K562 (cell line): ENCODE measurements around the gene NPTXR. TPM values are rescaled to one million over a fixed set of nuclear protein-coding genes. Genes with fewer than 3 reads are reported as not detected.

Source experiments
- AFF1 ChIP-seq, 2 experiments: fragments of 450-650 bp; IDR thresholded peaks; 2 replicates each; pipeline ENCODE4 v1.6.1; 2018; ENCODE audit warnings: mild to moderate bottlenecking in 2 of 2, low read depth in 1 of 2; ENCODE audit not compliant: partially characterized antibody in 2 of 2
- FOSL1 ChIP-seq: fragments of 200-800 bp; sonication (Bioruptor generic); conservative IDR thresholded peaks from 2 replicates; pipeline ENCODE4 v1.6.1; 2016; ENCODE audit warnings: missing genetic modification characterization, missing compliant biosample characterization
- FOXJ2 ChIP-seq: fragments of 200-800 bp; sonication (Bioruptor generic); IDR thresholded peaks from 2 replicates; pipeline ENCODE4 v1.6.1; 2016; ENCODE audit warnings: missing genetic modification characterization, missing compliant biosample characterization
- GTF2F1 ChIP-seq: IDR thresholded peaks from 2 replicates; pipeline ENCODE4 v1.6.1; 2011; ENCODE audit warnings: low read depth, low read length, improper control_type of control experiment
- HDAC2 ChIP-seq: fragments of 450-650 bp; IDR thresholded peaks from 2 replicates; pipeline ENCODE4 v1.6.1; 2016; ENCODE audit warnings: mild to moderate bottlenecking
- IFI16 ChIP-seq: fragments of 250-450 bp; sonication (Bioruptor Pico); IDR thresholded peaks from 2 replicates; pipeline ENCODE4 v2.1.2; 2022; ENCODE audit warnings: mild to moderate bottlenecking, inconsistent platforms
- MXI1 ChIP-seq: IDR thresholded peaks from 2 replicates; pipeline ENCODE4 v1.6.1; 2011; ENCODE audit warnings: low read depth, mild to moderate bottlenecking, improper control_type of control experiment, low read length
- NCOA2 ChIP-seq, 2 experiments: fragments of 450-650 bp; IDR thresholded peaks; 2 replicates each; pipeline ENCODE4 v1.6.1; 2018; ENCODE audit warnings: mild to moderate bottlenecking in 2 of 2, moderate library complexity in 1 of 2; ENCODE audit not compliant: partially characterized antibody in 2 of 2
- RAD21 ChIP-seq, 2 experiments: fragments of 250-450 bp in 1 of 2; fragments of 450-650 bp in 1 of 2; sonication (Bioruptor Pico) in 1 of 2; formaldehyde crosslinking in 1 of 2; IDR thresholded peaks in 1 of 2; conservative IDR thresholded peaks in 1 of 2; 2 replicates each; pipeline versions ENCODE4 v1.4.0 to v1.8.0; 2020 to 2022; ENCODE audit warnings: mild to moderate bottlenecking in 2 of 2, moderate library complexity in 1 of 2
- RBFOX2 ChIP-seq: fragments of 200-400 bp; formaldehyde crosslinking; IDR thresholded peaks from 2 replicates; pipeline ENCODE4 v1.6.1; 2017; ENCODE audit warnings: low read depth, mild to moderate bottlenecking, low read length, moderate library complexity
- REST ChIP-seq, 2 experiments: fragments of 450-650 bp; formaldehyde crosslinking in 1 of 2; IDR thresholded peaks; 2 replicates each; pipeline versions ENCODE4 v1.4.0 to v1.6.1; 2014 to 2020; ENCODE audit warnings: mild to moderate bottlenecking in 2 of 2, borderline replicate concordance in 1 of 2, low read depth in 1 of 2
- RNF219 ChIP-seq: fragments of 250-450 bp; sonication (Bioruptor Pico); IDR thresholded peaks from 2 replicates; pipeline ENCODE4 v1.5.0; 2022; ENCODE audit warnings: mild to moderate bottlenecking
- XRCC3 ChIP-seq: fragments of 450-650 bp; IDR thresholded peaks from 2 replicates; pipeline ENCODE4 v1.6.1; 2017; ENCODE audit warnings: mild to moderate bottlenecking, moderate library complexity
- polyA plus RNA-seq, 8 experiments: library from polyadenylated mRNA; depleted of rRNA in 4 of 8; stranded (reverse) in 5 of 8; unstranded in 3 of 8; fragments of >200 nt; fragmentation: Nextera tagmentation in 2 of 8; fragmentation: Illumina TruSeq in 1 of 8; extraction: Ambion mirVana in 2 of 8; extraction: Trizol in 1 of 8; gene quantifications; 2 replicates each; pipeline versions ENCODE4 v1.2.1 to v1.2.3, GENCODE V29; 2011 to 2014; ENCODE audit warnings: inconsistent platforms in 1 of 8, missing spikeins in 1 of 8
- total RNA-seq, 7 experiments: library from RNA; depleted of rRNA in 6 of 7; stranded (reverse); fragments of >200 nt in 6 of 7; fragmentation: Illumina TruSeq in 2 of 7; extraction: Trizol in 2 of 7; gene quantifications; 2 replicates each; pipeline versions ENCODE4 v1.2.1 to v1.2.3, GENCODE V29; 2011 to 2021; ENCODE audit warnings: low replicate concordance in 1 of 7

The NPTXR gene
- total and polyA plus RNA-seq, 9 of the 15 experiments (the other 6 are each of a cell fraction or from before 2014, with no cell fraction given): 0.01 to 3.1 (median 1.1) TPM

- TF ChIP-seq REST (IDR thresholded peaks at IDR 0.05; ENCODE audit: borderline replicate concordance) (peak; percentile 100), REST (CRISPR knock-in tag; IDR thresholded peaks at IDR 0.05; ENCODE audit: low read depth) (peak; percentile 97), RBFOX2 (no peak), FOSL1 (tag) (no peak), GTF2F1 (no peak), XRCC3 (no peak), FOXJ2 (tag) (no peak), AFF1 (IDR thresholded peaks at IDR 0.05; ENCODE audit: low read depth in 1 of 2, partially characterized antibody in 2 of 2) (peak in 1 of 2 experiments; percentile 87), IFI16 (CRISPR knock-in tag) (no peak), MXI1 (no peak), NCOA2 (IDR thresholded peaks at IDR 0.05; ENCODE audit: partially characterized antibody in 2 of 2) (no peak), RNF219 (CRISPR knock-in tag) (no peak), RAD21 (CRISPR knock-in tag; conservative IDR thresholded peaks at IDR 0.05 in 1 of 2, IDR thresholded peaks at IDR 0.05 in 1 of 2) (peak in 1 of 2 experiments; percentile 35; a peak in 2 of 4 replicates), HDAC2 (peak; percentile 68)
Measured at GRCh38 chr22:38824585-38824984, 19.2 kb downstream of the NPTXR start (continued).
